SK-N-SH treated with all-trans-retinoic acid at 6 μM for 48 hours (cell line): Measurements from ENCODE around the gene FOXE1.
A peak's percentile ranks its signal among the peaks of the same experiment; 100 is the strongest.

Experiments used
- ATAC-seq: fragments of 200-7000 bp; cut with Tn5 transposase; 3 replicates; pipeline ENCODE4 v1.9.1; 2020; ENCODE audit warnings: mild to moderate bottlenecking, moderate library complexity
- ARNTL ChIP-seq: fragments of 450-650 bp; formaldehyde crosslinking; IDR thresholded peaks from 2 replicates; pipeline ENCODE4 v1.5.0; 2020; ENCODE audit warnings: low read depth, mild to moderate bottlenecking, moderate library complexity, borderline replicate concordance
- BACH2 ChIP-seq: fragments of 250-450 bp; sonication (Bioruptor Pico); IDR thresholded peaks from 2 replicates; pipeline ENCODE4 v1.9.0; 2021; ENCODE audit warnings: mild to moderate bottlenecking, borderline replicate concordance
- CREB5 ChIP-seq: fragments of 250-450 bp; sonication (Bioruptor Pico); IDR thresholded peaks from 2 replicates; pipeline ENCODE4 v1.5.1; 2020; ENCODE audit warnings: low read depth, mild to moderate bottlenecking, moderate library complexity
- CSRNP3 ChIP-seq: fragments of 250-450 bp; sonication (Bioruptor Pico); IDR thresholded peaks from 2 replicates; pipeline ENCODE4 v1.5.1; 2021; ENCODE audit warnings: mild to moderate bottlenecking, moderate library complexity
- ESRRG ChIP-seq: fragments of 250-450 bp; sonication (Bioruptor Pico); IDR thresholded peaks from 2 replicates; pipeline ENCODE4 v1.6.1; 2021; ENCODE audit warnings: mild to moderate bottlenecking
- OSR1 ChIP-seq: fragments of 250-450 bp; sonication (Bioruptor Pico); IDR thresholded peaks from 2 replicates; pipeline ENCODE4 v1.8.0; 2022; ENCODE audit warnings: moderate library complexity, mild to moderate bottlenecking, inconsistent platforms
- PATZ1 ChIP-seq: fragments of 250-450 bp; sonication (Bioruptor Pico); IDR thresholded peaks from 2 replicates; pipeline ENCODE4 v1.8.0; 2020; ENCODE audit warnings: mild to moderate bottlenecking, moderate library complexity, borderline replicate concordance
- PPARA ChIP-seq: fragments of 250-450 bp; sonication (Bioruptor Pico); IDR thresholded peaks from 2 replicates; pipeline ENCODE4 v1.5.0; 2020; ENCODE audit warnings: mild to moderate bottlenecking, borderline replicate concordance
- RARB ChIP-seq: fragments of 250-450 bp; sonication (Bioruptor Pico); IDR thresholded peaks from 2 replicates; pipeline ENCODE4 v1.8.0; 2021; ENCODE audit warnings: mild to moderate bottlenecking, moderate library complexity
- SNAI2 ChIP-seq: fragments of 250-450 bp; sonication (Bioruptor Pico); IDR thresholded peaks from 2 replicates; pipeline ENCODE4 v1.5.0; 2020; ENCODE audit warnings: mild to moderate bottlenecking, moderate library complexity
- TOX ChIP-seq: fragments of 250-450 bp; sonication (Bioruptor Pico); IDR thresholded peaks from 2 replicates; pipeline ENCODE4 v1.8.0; 2021; ENCODE audit warnings: mild to moderate bottlenecking, moderate library complexity, borderline replicate concordance
- TSHZ2 ChIP-seq: fragments of 250-450 bp; sonication (Bioruptor Pico); IDR thresholded peaks from 2 replicates; pipeline ENCODE4 v1.5.0; 2020; ENCODE audit warnings: mild to moderate bottlenecking, moderate library complexity
- ZC3H10 ChIP-seq: fragments of 250-450 bp; sonication (Bioruptor Pico); IDR thresholded peaks from 2 replicates; pipeline ENCODE4 v1.5.1; 2021; ENCODE audit warnings: mild to moderate bottlenecking, moderate library complexity
- ZFP30 ChIP-seq: fragments of 450-650 bp; formaldehyde crosslinking; IDR thresholded peaks from 2 replicates; pipeline ENCODE4 v1.5.0; 2022; ENCODE audit warnings: mild to moderate bottlenecking, moderate library complexity
- ZNF565 ChIP-seq: fragments of 450-650 bp; formaldehyde crosslinking; conservative IDR thresholded peaks from 2 replicates; pipeline ENCODE4 v1.5.0; 2020; ENCODE audit warnings: low read depth, mild to moderate bottlenecking, moderate library complexity
- ZNF8 ChIP-seq: fragments of 450-650 bp; formaldehyde crosslinking; IDR thresholded peaks from 2 replicates; pipeline ENCODE4 v1.5.0; 2020; ENCODE audit warnings: mild to moderate bottlenecking, moderate library complexity

Gene FOXE1

GRCh38 chr9:97853056-97853843, at the start of gene FOXE1:
Gene FOXE1 (plus strand): TSS chr9:97853226. CDS start chr9:97853915, 689 bp downstream.
- peak; percentile 20; the same call in 2 of the 3 replicates for ATAC-seq
- TF ChIP-seq PPARA (CRISPR knock-in tag), result no peak
- TF ChIP-seq PATZ1, result no peak
- TF ChIP-seq ZC3H10 (CRISPR knock-in tag), result no peak
- no peak for TF ChIP-seq OSR1
- TF ChIP-seq CSRNP3 (CRISPR knock-in tag), result no peak
- no peak for TF ChIP-seq CREB5 (CRISPR knock-in tag)
- TF ChIP-seq, all 23 proteins: peak for 0

GRCh38 chr9:97804059-97804365, 49.0 kb upstream of the FOXE1 start:
- no peak for ATAC-seq
- no peak for TF ChIP-seq SNAI2
- no peak for TF ChIP-seq BACH2 (CRISPR knock-in tag)
- TF ChIP-seq ARNTL (CRISPR knock-in tag), result no peak
- TF ChIP-seq CREB5 (CRISPR knock-in tag), result no peak
- TF ChIP-seq PATZ1, result no peak
- no peak for TF ChIP-seq ZNF565 (CRISPR knock-in tag)
- no peak for TF ChIP-seq ESRRG (CRISPR knock-in tag)
- no peak for TF ChIP-seq CSRNP3 (CRISPR knock-in tag)
- TF ChIP-seq RARB (CRISPR knock-in tag), result no peak
- TF ChIP-seq ZFP30 (CRISPR knock-in tag), result no peak
- no peak for TF ChIP-seq OSR1
- TF ChIP-seq ZC3H10 (CRISPR knock-in tag), result no peak
- no peak for TF ChIP-seq ZNF8 (CRISPR knock-in tag)
- TF ChIP-seq TSHZ2 (CRISPR knock-in tag), result no peak

GRCh38 chr9:97806721-97807120, 46.3 kb upstream of the FOXE1 start:
- no peak for TF ChIP-seq TOX (CRISPR knock-in tag)
- TF ChIP-seq PPARA (CRISPR knock-in tag), result no peak
- ATAC-seq, result no peak
